Measurements from ENCODE around the gene DACT3. TPM values are rescaled to one million over a fixed set of nuclear protein-coding genes. Genes with fewer than 3 reads are reported as not detected.

Gene DACT3
- total and polyA plus RNA-seq, 2 experiments from 2014 or later, result 0.78 to 2.6 TPM

DNA sequence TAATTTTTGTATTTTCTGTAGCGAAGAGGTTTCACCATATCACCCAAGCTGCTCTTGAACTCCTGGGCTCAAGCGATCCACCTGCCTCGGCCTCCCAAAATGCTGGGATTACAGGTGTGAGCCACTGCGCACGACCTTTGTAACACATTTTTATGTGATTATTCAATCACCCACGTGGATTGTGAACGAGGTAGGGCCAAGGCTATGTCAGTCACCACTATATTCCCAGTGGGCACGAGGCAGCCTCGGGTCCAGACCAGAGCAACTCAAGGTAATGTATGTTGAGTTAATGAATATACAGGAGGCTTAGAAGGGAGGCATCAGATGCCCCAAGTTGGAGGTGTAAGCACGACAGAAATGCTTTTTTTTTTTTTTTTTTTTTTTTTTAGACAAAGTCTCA lies 45.0 kb downstream of the DACT3 start:
- H3F3A ChIP-seq (replicated peaks; ENCODE audit: low read depth), result no peaks in the 10 kb centered on the region
- H4K20me1 ChIP-seq (replicated peaks; ENCODE audit: insufficient read depth), result no peaks in the 10 kb centered on the region
- Mint-ChIP-seq H3K27ac (no peak overlapping the region), H3K9me3 (no peaks in the 10 kb centered on the region), H3K4me1 (peaks cover 11% of the 10 kb centered on the region), H3K4me3 (no peak overlapping the region), H3K36me3 (ENCODE audit: low read depth) (no peaks in the 10 kb centered on the region), H3K27me3 (ENCODE audit: insufficient read depth, low read depth, poor library complexity) (peaks cover 4% of the 10 kb centered on the region)
- H2AFZ ChIP-seq, result no peak overlapping the region
- no peaks in the 10 kb centered on the region for H3K9me2 ChIP-seq (ENCODE audit: insufficient read depth)
- H3K4me1 ChIP-seq (ENCODE audit: insufficient read depth), result no peaks in the 10 kb centered on the region; the same call in 1 of the 2 replicates
- no peaks in the 10 kb centered on the region for H3K79me2 ChIP-seq (replicated peaks; ENCODE audit: insufficient read depth)
- no peak for ATAC-seq
- no peak for DNase-seq (ENCODE audit: low spot score)
- no peak overlapping the region for H3K4me3 ChIP-seq
- H3K27me3 ChIP-seq (ENCODE audit: insufficient read depth), result no peaks in the 10 kb centered on the region
- H3K4me2 ChIP-seq, result no peak overlapping the region
- no peak for TF ChIP-seq ZNF331 (CRISPR knock-in tag; IDR thresholded peaks at IDR 0.05; ENCODE audit: low read depth)
- TF ChIP-seq EZH2phosphoT487 (IDR thresholded peaks at IDR 0.05; ENCODE audit: unreplicated experiment), result no peak
- no peak for TF ChIP-seq NANOG (IDR thresholded peaks at IDR 0.05; ENCODE audit: borderline replicate concordance)
- TF ChIP-seq, protein P1, sequence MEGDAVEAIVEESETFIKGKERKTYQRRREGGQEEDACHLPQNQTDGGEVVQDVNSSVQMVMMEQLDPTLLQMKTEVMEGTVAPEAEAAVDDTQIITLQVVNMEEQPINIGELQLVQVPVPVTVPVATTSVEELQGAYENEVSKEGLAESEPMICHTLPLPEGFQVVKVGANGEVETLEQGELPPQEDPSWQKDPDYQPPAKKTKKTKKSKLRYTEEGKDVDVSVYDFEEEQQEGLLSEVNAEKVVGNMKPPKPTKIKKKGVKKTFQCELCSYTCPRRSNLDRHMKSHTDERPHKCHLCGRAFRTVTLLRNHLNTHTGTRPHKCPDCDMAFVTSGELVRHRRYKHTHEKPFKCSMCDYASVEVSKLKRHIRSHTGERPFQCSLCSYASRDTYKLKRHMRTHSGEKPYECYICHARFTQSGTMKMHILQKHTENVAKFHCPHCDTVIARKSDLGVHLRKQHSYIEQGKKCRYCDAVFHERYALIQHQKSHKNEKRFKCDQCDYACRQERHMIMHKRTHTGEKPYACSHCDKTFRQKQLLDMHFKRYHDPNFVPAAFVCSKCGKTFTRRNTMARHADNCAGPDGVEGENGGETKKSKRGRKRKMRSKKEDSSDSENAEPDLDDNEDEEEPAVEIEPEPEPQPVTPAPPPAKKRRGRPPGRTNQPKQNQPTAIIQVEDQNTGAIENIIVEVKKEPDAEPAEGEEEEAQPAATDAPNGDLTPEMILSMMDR (conservative IDR thresholded peaks at IDR 0.05; ENCODE audit: low read depth in 2 of 2), result no peak
- TF ChIP-seq EZH2 (IDR thresholded peaks at IDR 0.05; ENCODE audit: low read depth, unreplicated experiment), result no peak
- TF ChIP-seq JUNB (IDR thresholded peaks at IDR 0.05; ENCODE audit: unreplicated experiment), result no peak
- TF ChIP-seq, protein P2, sequence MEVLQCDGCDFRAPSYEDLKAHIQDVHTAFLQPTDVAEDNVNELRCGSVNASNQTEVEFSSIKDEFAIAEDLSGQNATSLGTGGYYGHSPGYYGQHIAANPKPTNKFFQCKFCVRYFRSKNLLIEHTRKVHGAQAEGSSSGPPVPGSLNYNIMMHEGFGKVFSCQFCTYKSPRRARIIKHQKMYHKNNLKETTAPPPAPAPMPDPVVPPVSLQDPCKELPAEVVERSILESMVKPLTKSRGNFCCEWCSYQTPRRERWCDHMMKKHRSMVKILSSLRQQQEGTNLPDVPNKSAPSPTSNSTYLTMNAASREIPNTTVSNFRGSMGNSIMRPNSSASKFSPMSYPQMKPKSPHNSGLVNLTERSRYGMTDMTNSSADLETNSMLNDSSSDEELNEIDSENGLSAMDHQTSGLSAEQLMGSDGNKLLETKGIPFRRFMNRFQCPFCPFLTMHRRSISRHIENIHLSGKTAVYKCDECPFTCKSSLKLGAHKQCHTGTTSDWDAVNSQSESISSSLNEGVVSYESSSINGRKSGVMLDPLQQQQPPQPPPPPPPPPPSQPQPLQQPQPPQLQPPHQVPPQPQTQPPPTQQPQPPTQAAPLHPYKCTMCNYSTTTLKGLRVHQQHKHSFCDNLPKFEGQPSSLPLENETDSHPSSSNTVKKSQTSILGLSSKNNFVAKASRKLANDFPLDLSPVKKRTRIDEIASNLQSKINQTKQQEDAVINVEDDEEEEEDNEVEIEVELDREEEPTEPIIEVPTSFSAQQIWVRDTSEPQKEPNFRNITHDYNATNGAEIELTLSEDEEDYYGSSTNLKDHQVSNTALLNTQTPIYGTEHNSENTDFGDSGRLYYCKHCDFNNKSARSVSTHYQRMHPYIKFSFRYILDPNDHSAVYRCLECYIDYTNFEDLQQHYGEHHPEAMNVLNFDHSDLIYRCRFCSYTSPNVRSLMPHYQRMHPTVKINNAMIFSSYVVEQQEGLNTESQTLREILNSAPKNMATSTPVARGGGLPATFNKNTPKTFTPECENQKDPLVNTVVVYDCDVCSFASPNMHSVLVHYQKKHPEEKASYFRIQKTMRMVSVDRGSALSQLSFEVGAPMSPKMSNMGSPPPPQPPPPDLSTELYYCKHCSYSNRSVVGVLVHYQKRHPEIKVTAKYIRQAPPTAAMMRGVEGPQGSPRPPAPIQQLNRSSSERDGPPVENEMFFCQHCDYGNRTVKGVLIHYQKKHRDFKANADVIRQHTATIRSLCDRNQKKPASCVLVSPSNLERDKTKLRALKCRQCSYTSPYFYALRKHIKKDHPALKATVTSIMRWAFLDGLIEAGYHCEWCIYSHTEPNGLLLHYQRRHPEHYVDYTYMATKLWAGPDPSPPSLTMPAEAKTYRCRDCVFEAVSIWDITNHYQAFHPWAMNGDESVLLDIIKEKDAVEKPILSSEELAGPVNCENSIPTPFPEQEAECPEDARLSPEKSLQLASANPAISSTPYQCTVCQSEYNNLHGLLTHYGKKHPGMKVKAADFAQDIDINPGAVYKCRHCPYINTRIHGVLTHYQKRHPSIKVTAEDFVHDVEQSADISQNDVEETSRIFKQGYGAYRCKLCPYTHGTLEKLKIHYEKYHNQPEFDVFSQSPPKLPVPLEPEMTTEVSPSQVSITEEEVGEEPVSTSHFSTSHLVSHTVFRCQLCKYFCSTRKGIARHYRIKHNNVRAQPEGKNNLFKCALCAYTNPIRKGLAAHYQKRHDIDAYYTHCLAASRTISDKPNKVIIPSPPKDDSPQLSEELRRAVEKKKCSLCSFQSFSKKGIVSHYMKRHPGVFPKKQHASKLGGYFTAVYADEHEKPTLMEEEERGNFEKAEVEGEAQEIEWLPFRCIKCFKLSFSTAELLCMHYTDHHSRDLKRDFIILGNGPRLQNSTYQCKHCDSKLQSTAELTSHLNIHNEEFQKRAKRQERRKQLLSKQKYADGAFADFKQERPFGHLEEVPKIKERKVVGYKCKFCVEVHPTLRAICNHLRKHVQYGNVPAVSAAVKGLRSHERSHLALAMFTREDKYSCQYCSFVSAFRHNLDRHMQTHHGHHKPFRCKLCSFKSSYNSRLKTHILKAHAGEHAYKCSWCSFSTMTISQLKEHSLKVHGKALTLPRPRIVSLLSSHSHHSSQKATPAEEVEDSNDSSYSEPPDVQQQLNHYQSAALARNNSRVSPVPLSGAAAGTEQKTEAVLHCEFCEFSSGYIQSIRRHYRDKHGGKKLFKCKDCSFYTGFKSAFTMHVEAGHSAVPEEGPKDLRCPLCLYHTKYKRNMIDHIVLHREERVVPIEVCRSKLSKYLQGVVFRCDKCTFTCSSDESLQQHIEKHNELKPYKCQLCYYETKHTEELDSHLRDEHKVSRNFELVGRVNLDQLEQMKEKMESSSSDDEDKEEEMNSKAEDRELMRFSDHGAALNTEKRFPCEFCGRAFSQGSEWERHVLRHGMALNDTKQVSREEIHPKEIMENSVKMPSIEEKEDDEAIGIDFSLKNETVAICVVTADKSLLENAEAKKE (CRISPR knock-in tag; IDR thresholded peaks at IDR 0.05), result no peak
- TF ChIP-seq POLR2AphosphoS5 (IDR thresholded peaks at IDR 0.05; ENCODE audit: low read depth), result no peak
- no peak for TF ChIP-seq ZNF114 (CRISPR knock-in tag; IDR thresholded peaks at IDR 0.05)
- no peak for TF ChIP-seq CREB1 (CRISPR knock-in tag; IDR thresholded peaks at IDR 0.05; ENCODE audit: low read depth)
- TF ChIP-seq, protein P3, sequence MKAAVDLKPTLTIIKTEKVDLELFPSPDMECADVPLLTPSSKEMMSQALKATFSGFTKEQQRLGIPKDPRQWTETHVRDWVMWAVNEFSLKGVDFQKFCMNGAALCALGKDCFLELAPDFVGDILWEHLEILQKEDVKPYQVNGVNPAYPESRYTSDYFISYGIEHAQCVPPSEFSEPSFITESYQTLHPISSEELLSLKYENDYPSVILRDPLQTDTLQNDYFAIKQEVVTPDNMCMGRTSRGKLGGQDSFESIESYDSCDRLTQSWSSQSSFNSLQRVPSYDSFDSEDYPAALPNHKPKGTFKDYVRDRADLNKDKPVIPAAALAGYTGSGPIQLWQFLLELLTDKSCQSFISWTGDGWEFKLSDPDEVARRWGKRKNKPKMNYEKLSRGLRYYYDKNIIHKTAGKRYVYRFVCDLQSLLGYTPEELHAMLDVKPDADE (IDR thresholded peaks at IDR 0.05), result no peak
- TF ChIP-seq, protein P4, sequence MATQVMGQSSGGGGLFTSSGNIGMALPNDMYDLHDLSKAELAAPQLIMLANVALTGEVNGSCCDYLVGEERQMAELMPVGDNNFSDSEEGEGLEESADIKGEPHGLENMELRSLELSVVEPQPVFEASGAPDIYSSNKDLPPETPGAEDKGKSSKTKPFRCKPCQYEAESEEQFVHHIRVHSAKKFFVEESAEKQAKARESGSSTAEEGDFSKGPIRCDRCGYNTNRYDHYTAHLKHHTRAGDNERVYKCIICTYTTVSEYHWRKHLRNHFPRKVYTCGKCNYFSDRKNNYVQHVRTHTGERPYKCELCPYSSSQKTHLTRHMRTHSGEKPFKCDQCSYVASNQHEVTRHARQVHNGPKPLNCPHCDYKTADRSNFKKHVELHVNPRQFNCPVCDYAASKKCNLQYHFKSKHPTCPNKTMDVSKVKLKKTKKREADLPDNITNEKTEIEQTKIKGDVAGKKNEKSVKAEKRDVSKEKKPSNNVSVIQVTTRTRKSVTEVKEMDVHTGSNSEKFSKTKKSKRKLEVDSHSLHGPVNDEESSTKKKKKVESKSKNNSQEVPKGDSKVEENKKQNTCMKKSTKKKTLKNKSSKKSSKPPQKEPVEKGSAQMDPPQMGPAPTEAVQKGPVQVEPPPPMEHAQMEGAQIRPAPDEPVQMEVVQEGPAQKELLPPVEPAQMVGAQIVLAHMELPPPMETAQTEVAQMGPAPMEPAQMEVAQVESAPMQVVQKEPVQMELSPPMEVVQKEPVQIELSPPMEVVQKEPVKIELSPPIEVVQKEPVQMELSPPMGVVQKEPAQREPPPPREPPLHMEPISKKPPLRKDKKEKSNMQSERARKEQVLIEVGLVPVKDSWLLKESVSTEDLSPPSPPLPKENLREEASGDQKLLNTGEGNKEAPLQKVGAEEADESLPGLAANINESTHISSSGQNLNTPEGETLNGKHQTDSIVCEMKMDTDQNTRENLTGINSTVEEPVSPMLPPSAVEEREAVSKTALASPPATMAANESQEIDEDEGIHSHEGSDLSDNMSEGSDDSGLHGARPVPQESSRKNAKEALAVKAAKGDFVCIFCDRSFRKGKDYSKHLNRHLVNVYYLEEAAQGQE (IDR thresholded peaks at IDR 0.05; ENCODE audit: unreplicated experiment), result no peak
- no peak for TF ChIP-seq STAT1 (IDR thresholded peaks at IDR 0.05; ENCODE audit: unreplicated experiment)
- no peak overlapping the region for H3K27ac ChIP-seq (ENCODE audit: low read depth)
- no peaks in the 10 kb centered on the region for H3K36me3 ChIP-seq (ENCODE audit: insufficient read depth)

All from GM23338 (cell line).